HG03558 (cell line): Measurements from ENCODE around the gene RCC2.

Experiments used
- ATAC-seq: cut with Tn5 transposase; IDR thresholded peaks from one replicate; pipeline ENCODE4 v1.9.1; 2021; ENCODE audit warnings: moderate number of reproducible peaks; ENCODE audit not compliant: unreplicated experiment; ENCODE audit errors: extremely low read depth

RCC2 gene

GRCh38 chr1:17392199-17392740 is 47.2 kb downstream of the RCC2 start:
- ATAC-seq: no peak

GRCh38 chr1:17381161-17381560 is 58.3 kb downstream of the RCC2 start:
- no peak for ATAC-seq

- ATAC-seq: no peak
Observed at GRCh38 chr1:17377325-17377953, 62.0 kb downstream of the RCC2 start.

GRCh38 chr1:17375651-17376050 is 63.8 kb downstream of the RCC2 start:
- no peak for ATAC-seq

GRCh38 chr1:17372955-17373354 is 66.5 kb downstream of the RCC2 start:
- no peak for ATAC-seq

- ATAC-seq: no peak
Observed at GRCh38 chr1:17371896-17372295, 67.6 kb downstream of the RCC2 start, which contains the start of gene PADI6. TSS of gene PADI6 (plus strand) at chr1:17372196. CDS start at chr1:17372246, 50 bp downstream.

GRCh38 chr1:17370618-17371017 is 68.9 kb downstream of the RCC2 start:
- ATAC-seq: no peak

- ATAC-seq: no peak
Observed at GRCh38 chr1:17369466-17369865, 70.0 kb downstream of the RCC2 start.

GRCh38 chr1:17365293-17365692 is 74.2 kb downstream of the RCC2 start:
- no peak for ATAC-seq

GRCh38 chr1:17363771-17364170 is 75.7 kb downstream of the RCC2 start:
- ATAC-seq: no peak

GRCh38 chr1:17363351-17363750 is 76.1 kb downstream of the RCC2 start:
- no peak for ATAC-seq

- ATAC-seq: no peak
Observed at GRCh38 chr1:17361687-17362086, 77.8 kb downstream of the RCC2 start.

GRCh38 chr1:17360272-17360956 is 79.1 kb downstream of the RCC2 start:
- no peak for ATAC-seq

GRCh38 chr1:17359808-17360207 is 79.7 kb downstream of the RCC2 start:
- ATAC-seq: no peak

GRCh38 chr1:17359031-17359430 is 80.4 kb downstream of the RCC2 start:
- no peak for ATAC-seq

- ATAC-seq: no peak
Observed at GRCh38 chr1:17358557-17358956, 80.9 kb downstream of the RCC2 start.
